ENCODE results near the gene CCDC178.

Gene CCDC178

DNA sequence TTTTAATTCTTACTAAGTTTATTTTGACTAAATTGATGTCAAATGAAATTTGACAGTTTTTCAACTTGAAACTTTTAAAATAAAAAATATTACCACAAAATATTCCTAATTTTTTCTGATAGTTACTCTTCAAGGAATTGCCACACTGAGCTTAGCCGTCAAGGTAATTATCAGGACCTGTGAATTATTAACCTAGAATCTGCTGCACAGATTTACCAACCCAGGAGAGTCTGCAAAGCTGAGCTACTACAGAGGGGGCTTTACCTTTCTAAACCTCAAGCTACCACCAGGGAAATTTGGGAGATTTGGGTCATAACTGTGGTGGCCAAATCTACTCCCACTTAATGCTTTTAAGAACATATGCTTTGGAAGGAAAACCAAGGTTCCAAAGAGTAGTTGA, 324.6 kb downstream of the CCDC178 start:
- H3K36me3 Mint-ChIP-seq (ENCODE audit: insufficient read depth): no peaks in the 10 kb centered on the region
- H3K9me3 Mint-ChIP-seq: peaks cover 6 to 16% of the 10 kb centered on the region in 2 donors
- ATAC-seq (replicated peaks) (no peak), DNase-seq (no peak)
- H3K4me1 Mint-ChIP-seq (ENCODE audit: low read depth in 2 of 2): no peaks in the 10 kb centered on the region
- no peaks in the 10 kb centered on the region for H3K27me3 Mint-ChIP-seq
- no peak overlapping the region for H3K27ac Mint-ChIP-seq
- H3K4me3 Mint-ChIP-seq: no peak overlapping the region

DNA sequence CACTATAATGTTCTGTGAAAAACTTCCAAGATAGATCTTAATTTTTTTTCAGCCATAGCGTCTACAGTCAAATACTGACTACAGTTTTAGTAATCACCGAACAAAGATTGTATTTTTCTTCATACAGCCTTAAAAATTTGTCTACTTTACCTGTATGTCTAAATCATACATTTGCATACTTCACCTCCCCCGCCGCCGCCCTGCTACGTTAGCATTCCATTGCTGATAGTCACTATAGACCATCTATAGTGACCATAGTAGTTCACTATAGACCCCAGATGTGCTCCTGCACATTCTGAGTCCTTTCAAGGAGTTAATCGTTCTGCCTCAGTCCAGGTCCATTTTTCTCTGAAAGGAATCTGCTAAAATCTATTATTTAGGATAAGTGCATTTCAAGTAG, 325.0 kb downstream of the CCDC178 start:
- Mint-ChIP-seq H3K27me3 (no peaks in the 10 kb centered on the region), H3K9me3 (peaks cover 6 to 16% of the 10 kb centered on the region in 2 donors), H3K27ac (no peak overlapping the region), H3K4me3 (no peak overlapping the region), H3K36me3 (ENCODE audit: insufficient read depth) (no peaks in the 10 kb centered on the region), H3K4me1 (ENCODE audit: low read depth in 2 of 2) (no peaks in the 10 kb centered on the region)
- no peak for DNase-seq
- ATAC-seq (replicated peaks): no peak

- Mint-ChIP-seq H3K4me3 (no peak overlapping the region), H3K4me1 (ENCODE audit: low read depth in 2 of 2) (no peaks in the 10 kb centered on the region), H3K27me3 (no peaks in the 10 kb centered on the region), H3K36me3 (ENCODE audit: insufficient read depth) (no peaks in the 10 kb centered on the region), H3K27ac (no peak overlapping the region), H3K9me3 (peaks cover 6 to 16% of the 10 kb centered on the region in 2 donors)
- ATAC-seq (replicated peaks) (no peak), DNase-seq (no peak)
These were observed 325.8 kb downstream of the CCDC178 start for GRCh38 chr18:33114749-33115148.

- no peaks in the 10 kb centered on the region for H3K4me1 Mint-ChIP-seq (ENCODE audit: low read depth in 2 of 2)
- no peaks in the 10 kb centered on the region for H3K36me3 Mint-ChIP-seq (ENCODE audit: insufficient read depth)
- peaks cover 8 to 16% of the 10 kb centered on the region in 2 donors for H3K9me3 Mint-ChIP-seq
- DNase-seq: no peak
- H3K4me3 Mint-ChIP-seq: no peak overlapping the region
- H3K27ac Mint-ChIP-seq: no peak overlapping the region
- ATAC-seq (replicated peaks): no peak
- no peaks in the 10 kb centered on the region for H3K27me3 Mint-ChIP-seq
These were observed 327.1 kb downstream of the CCDC178 start for GRCh38 chr18:33113416-33113815.

DNA sequence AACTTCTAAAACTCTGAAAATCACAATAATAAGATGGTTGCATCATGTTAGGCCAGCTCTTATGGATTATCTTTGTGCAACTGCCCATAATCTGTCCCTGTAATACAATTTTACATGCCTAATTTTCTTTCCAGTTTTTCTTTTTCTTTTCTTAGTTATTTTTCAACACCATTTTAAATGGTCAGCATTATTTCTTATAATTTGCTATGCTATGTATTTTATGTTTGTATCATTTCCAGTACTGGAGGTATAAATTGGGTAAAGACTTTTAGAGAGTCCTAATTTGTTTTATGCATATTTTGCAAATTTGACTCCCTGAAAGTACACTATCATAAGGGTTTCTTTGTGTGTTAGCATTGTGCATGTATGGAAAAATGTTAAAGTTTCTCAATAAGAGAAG, 333.0 kb downstream of the CCDC178 start:
- ATAC-seq (replicated peaks) (no peak), DNase-seq (no peak)
- Mint-ChIP-seq H3K9me3 (peaks cover 0 to 11% of the 10 kb centered on the region in 2 donors), H3K27ac (no peak overlapping the region), H3K27me3 (no peaks in the 10 kb centered on the region), H3K4me3 (no peak overlapping the region), H3K36me3 (ENCODE audit: insufficient read depth) (no peaks in the 10 kb centered on the region), H3K4me1 (ENCODE audit: low read depth in 2 of 2) (no peaks in the 10 kb centered on the region)

DNA sequence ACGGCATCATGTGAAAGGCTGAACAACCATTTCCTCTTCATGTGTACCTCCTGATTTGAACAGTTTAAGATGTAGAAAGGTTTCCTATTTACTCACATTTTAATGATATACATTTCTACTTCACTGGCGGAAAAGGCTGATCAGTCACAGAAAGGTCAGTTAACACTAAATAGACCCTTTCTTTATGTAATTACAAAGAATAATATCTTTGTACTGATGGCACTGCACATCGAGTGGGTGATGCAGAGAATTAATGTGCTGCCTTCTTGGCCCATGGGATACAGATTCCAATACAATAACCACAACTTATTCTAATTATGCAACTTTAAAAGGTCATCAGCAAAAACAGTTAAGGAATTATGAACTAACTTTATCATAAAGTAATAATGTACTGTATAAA, 339.2 kb downstream of the CCDC178 start:
- DNase-seq (no peak), ATAC-seq (replicated peaks) (no peak)
- no peaks in the 10 kb centered on the region for H3K4me1 Mint-ChIP-seq (ENCODE audit: low read depth in 2 of 2)
- H3K27me3 Mint-ChIP-seq: no peaks in the 10 kb centered on the region
- no peak overlapping the region for H3K4me3 Mint-ChIP-seq
- no peak overlapping the region for H3K27ac Mint-ChIP-seq
- H3K9me3 Mint-ChIP-seq: peaks cover 0 to 7% of the 10 kb centered on the region in 2 donors
- no peaks in the 10 kb centered on the region for H3K36me3 Mint-ChIP-seq (ENCODE audit: insufficient read depth)

DNA sequence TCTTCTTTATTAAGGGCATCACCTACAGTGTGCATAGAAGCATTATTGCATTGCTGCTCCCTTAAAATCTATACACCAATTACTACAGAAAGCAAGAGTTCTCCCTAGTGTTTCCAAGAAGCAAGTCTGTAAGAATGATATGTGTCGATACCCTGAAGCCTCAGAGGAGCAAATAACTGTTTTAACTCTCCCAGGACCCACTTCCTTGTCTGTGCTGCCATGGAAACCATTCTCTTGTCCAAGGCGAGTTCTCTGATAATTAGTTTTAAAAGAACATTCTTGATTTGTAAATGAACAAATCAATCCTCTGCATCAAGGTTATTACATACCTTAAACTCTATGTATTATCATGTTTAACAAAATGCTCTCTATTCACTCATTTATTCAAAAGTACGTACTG, 340.9 kb downstream of the CCDC178 start:
- H3K9me3 Mint-ChIP-seq: peaks cover 0 to 7% of the 10 kb centered on the region in 2 donors
- no peaks in the 10 kb centered on the region for H3K36me3 Mint-ChIP-seq (ENCODE audit: insufficient read depth)
- DNase-seq (no peak), ATAC-seq (replicated peaks) (no peak)
- H3K4me1 Mint-ChIP-seq (ENCODE audit: low read depth in 2 of 2): no peaks in the 10 kb centered on the region
- H3K27ac Mint-ChIP-seq: no peak overlapping the region
- no peaks in the 10 kb centered on the region for H3K27me3 Mint-ChIP-seq
- no peak overlapping the region for H3K4me3 Mint-ChIP-seq

- ATAC-seq (replicated peaks): no peak
- Mint-ChIP-seq H3K9me3 (peaks cover 0 to 3% of the 10 kb centered on the region in 2 donors), H3K27me3 (no peaks in the 10 kb centered on the region), H3K4me3 (no peak overlapping the region), H3K27ac (no peak overlapping the region), H3K4me1 (ENCODE audit: low read depth in 2 of 2) (no peaks in the 10 kb centered on the region), H3K36me3 (ENCODE audit: insufficient read depth) (no peaks in the 10 kb centered on the region)
- no peak for DNase-seq
These were observed 343.4 kb downstream of the CCDC178 start for GRCh38 chr18:33097126-33097525.

- H3K27ac Mint-ChIP-seq: no peak overlapping the region
- H3K36me3 Mint-ChIP-seq (ENCODE audit: insufficient read depth): no peaks in the 10 kb centered on the region
- no peaks in the 10 kb centered on the region for H3K27me3 Mint-ChIP-seq
- H3K4me1 Mint-ChIP-seq (ENCODE audit: low read depth in 2 of 2): no peaks in the 10 kb centered on the region
- DNase-seq (no peak), ATAC-seq (replicated peaks) (no peak)
- H3K4me3 Mint-ChIP-seq: no peak overlapping the region
- H3K9me3 Mint-ChIP-seq: no peaks in the 10 kb centered on the region
These were observed 350.1 kb downstream of the CCDC178 start for GRCh38 chr18:33090461-33090860.

- Mint-ChIP-seq H3K9me3 (peaks cover 15 to 30% of the 10 kb centered on the region in 2 donors), H3K4me1 (ENCODE audit: low read depth in 2 of 2) (no peaks in the 10 kb centered on the region), H3K36me3 (ENCODE audit: insufficient read depth) (no peaks in the 10 kb centered on the region), H3K4me3 (no peak overlapping the region), H3K27ac (no peak overlapping the region), H3K27me3 (no peaks in the 10 kb centered on the region)
- ATAC-seq (replicated peaks) (no peak), DNase-seq (no peak)
These were observed 363.9 kb downstream of the CCDC178 start for GRCh38 chr18:33076601-33077000.

DNA sequence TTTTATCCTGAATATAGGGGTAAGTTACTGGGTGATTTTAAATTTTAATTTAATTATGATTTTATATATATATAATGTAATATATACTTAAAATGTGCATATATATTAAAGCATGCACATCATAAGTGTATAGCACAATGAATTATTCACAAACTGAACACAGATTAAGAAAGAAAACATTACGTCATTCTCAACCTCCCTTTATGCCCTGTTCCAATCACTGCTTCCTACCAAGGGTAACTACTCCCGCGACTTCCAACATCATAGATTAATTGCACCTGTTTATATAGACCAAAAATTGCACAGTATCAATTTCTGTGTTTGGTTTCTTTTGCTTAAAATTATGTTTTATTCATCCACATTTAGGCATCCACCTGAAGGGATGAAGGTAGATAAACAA, 366.4 kb downstream of the CCDC178 start:
- no peaks in the 10 kb centered on the region for H3K36me3 Mint-ChIP-seq (ENCODE audit: insufficient read depth)
- ATAC-seq (replicated peaks): no peak
- no peaks in the 10 kb centered on the region for H3K4me1 Mint-ChIP-seq (ENCODE audit: low read depth in 2 of 2)
- H3K27me3 Mint-ChIP-seq: no peaks in the 10 kb centered on the region
- peaks cover 14 to 19% of the 10 kb centered on the region in 2 donors for H3K9me3 Mint-ChIP-seq
- no peak overlapping the region for H3K4me3 Mint-ChIP-seq
- DNase-seq: no peak
- no peak overlapping the region for H3K27ac Mint-ChIP-seq

DNA sequence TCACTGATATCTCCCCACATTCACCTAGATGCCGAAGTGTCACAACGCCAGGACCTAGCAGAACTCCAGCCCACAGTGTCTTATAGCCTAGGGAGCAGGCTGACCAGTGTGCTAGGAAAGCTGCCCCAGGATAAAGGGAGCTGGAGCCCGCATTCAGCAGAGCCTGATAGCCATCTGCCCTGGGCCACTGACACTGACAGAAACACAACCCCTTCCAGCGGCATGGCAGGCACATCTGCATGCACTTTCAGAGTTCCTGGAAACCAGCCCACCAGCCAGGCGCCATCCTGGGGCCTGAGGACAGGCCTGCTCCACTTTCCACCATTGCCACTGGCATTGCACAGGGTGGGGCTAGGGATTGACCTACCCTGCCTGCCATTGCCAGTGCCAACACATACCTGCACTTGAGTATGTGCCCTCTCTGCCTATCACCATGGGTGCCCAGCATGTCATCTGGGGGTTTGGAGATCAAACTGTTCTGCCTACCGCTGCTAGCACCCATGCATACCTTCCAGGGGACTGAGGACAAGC, 377.6 kb downstream of the CCDC178 start:
- H3K36me3 Mint-ChIP-seq (ENCODE audit: insufficient read depth): no peaks in the 10 kb centered on the region
- H3K27ac Mint-ChIP-seq: no peak overlapping the region
- H3K4me3 Mint-ChIP-seq: no peak overlapping the region
- DNase-seq (no peak), ATAC-seq (replicated peaks) (no peak)
- peaks cover 20 to 62% of the 10 kb centered on the region in 2 donors for H3K9me3 Mint-ChIP-seq
- no peaks in the 10 kb centered on the region for H3K27me3 Mint-ChIP-seq
- H3K4me1 Mint-ChIP-seq (ENCODE audit: low read depth in 2 of 2): no peaks in the 10 kb centered on the region

- no peak for ATAC-seq (replicated peaks)
These were observed 387.6 kb downstream of the CCDC178 start for GRCh38 chr18:33052886-33053285.

GRCh38 chr18:33051407-33051806, 389.1 kb downstream of the CCDC178 start:
- H3K9me3 Mint-ChIP-seq: peaks cover 3 to 5% of the 10 kb centered on the region in 2 donors
- no peak overlapping the region for H3K27ac Mint-ChIP-seq
- H3K27me3 Mint-ChIP-seq: no peaks in the 10 kb centered on the region
- no peak overlapping the region for H3K4me3 Mint-ChIP-seq
- ATAC-seq (replicated peaks) (no peak), DNase-seq (no peak)
- H3K36me3 Mint-ChIP-seq (ENCODE audit: insufficient read depth): no peaks in the 10 kb centered on the region
- no peaks in the 10 kb centered on the region for H3K4me1 Mint-ChIP-seq (ENCODE audit: low read depth in 2 of 2)

More at GRCh38 chr18:33052886-33053285, 387.6 kb downstream of the CCDC178 start:
- Mint-ChIP-seq H3K27ac (no peak overlapping the region), H3K9me3 (peaks cover 3 to 8% of the 10 kb centered on the region in 2 donors), H3K36me3 (ENCODE audit: insufficient read depth) (no peaks in the 10 kb centered on the region), H3K4me3 (no peak overlapping the region), H3K4me1 (ENCODE audit: low read depth in 2 of 2) (no peaks in the 10 kb centered on the region), H3K27me3 (no peaks in the 10 kb centered on the region)
- DNase-seq: no peak

- Mint-ChIP-seq H3K9me3 (peaks cover 5 to 30% of the 10 kb centered on the region in 2 donors), H3K36me3 (ENCODE audit: insufficient read depth) (no peaks in the 10 kb centered on the region), H3K27me3 (no peaks in the 10 kb centered on the region), H3K4me1 (ENCODE audit: low read depth in 2 of 2) (no peaks in the 10 kb centered on the region), H3K4me3 (no peak overlapping the region), H3K27ac (no peak overlapping the region)
- no peak for DNase-seq
- no peak for ATAC-seq (replicated peaks)
These were observed 400.3 kb downstream of the CCDC178 start for GRCh38 chr18:33040213-33040612.
